ENCODE measurements around the gene SEPSECS.

The SEPSECS gene

DNA sequence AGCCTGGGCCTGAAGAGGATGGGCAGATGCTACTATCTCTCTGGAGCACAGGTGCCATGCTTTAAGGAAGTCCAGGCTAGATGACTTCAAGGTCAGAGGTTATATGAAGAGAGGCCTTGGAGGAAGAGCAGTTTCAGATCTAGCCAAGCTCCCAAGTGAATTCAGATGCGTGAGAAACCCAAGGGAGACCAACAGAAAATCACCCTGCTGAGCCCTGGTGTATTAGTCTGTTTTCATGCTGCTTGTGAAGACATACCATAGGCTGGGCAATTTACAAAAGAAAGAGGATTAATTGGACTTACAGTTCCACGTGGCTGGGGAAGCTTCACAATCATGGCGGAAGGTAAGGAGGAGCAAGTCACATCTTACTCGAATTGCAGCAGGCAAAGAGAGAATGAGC is 81.7 kb downstream of the SEPSECS start:
- no peak for DNase-seq (ENCODE audit: low spot score)
- TF ChIP-seq, protein P1, sequence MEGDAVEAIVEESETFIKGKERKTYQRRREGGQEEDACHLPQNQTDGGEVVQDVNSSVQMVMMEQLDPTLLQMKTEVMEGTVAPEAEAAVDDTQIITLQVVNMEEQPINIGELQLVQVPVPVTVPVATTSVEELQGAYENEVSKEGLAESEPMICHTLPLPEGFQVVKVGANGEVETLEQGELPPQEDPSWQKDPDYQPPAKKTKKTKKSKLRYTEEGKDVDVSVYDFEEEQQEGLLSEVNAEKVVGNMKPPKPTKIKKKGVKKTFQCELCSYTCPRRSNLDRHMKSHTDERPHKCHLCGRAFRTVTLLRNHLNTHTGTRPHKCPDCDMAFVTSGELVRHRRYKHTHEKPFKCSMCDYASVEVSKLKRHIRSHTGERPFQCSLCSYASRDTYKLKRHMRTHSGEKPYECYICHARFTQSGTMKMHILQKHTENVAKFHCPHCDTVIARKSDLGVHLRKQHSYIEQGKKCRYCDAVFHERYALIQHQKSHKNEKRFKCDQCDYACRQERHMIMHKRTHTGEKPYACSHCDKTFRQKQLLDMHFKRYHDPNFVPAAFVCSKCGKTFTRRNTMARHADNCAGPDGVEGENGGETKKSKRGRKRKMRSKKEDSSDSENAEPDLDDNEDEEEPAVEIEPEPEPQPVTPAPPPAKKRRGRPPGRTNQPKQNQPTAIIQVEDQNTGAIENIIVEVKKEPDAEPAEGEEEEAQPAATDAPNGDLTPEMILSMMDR (IDR thresholded peaks at IDR 0.05; ENCODE audit: extremely low read depth, missing control alignments): no peak

DNA sequence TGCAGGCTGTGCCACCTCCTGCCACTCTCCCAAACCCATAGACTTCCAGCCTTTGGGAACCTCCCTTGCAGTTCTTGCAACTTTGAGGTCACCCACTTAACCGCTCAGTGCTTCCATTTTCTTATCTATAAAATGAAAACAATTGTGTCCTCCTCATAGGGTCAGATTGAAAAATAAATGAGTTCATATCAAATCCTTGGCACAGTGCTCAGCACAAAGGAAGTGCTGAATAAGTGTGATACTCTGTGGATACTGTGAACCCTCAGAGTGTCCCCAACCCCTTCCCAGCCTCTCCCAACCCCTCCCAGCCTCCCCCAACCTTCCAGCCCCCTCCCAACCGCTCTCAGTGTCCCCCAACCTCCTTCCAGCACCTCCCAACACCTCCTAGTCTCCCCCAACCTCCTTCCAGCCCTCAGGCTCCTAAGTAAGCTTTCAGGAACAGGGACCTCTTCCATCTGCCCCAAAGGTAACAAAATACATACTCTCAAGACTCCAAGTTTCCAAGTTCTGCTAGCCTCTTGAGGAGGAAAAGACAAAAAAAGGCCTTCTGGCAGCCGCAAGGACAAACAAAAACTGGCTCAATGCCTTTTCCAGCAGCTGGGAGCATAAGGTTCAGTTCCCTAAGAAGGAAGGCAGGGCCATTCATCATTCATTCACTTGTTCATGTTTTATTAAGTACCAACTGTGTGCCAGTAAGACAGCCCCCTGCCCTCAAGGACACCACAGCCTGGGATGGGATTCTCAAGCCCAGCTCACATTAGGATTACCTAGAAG is 83.4 kb downstream of the SEPSECS start:
- TF ChIP-seq, protein P1 (IDR thresholded peaks at IDR 0.05; ENCODE audit: extremely low read depth, missing control alignments): no peak
- DNase-seq (ENCODE audit: low spot score): no peak

DNA sequence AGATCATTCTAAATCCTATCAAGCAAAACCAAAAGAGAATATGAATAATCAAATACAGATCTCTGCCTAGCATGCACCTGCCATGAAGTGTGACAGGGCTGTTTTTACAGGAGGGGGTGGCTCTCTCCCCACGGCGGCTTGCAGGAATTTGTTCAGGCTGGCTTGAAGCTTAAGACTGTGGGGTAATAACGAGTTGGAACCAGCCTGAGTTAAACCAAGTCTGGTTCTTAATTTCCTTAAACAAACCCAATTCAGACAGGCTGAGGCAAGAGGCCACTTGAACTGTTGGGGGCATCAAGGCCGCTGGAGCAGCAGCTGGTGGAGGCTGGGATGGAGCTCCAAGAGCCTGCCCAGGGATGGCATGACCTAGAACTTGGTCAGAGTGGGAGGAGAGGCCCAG is 84.4 kb downstream of the SEPSECS start:
- no peak for DNase-seq (ENCODE audit: low spot score)

DNA sequence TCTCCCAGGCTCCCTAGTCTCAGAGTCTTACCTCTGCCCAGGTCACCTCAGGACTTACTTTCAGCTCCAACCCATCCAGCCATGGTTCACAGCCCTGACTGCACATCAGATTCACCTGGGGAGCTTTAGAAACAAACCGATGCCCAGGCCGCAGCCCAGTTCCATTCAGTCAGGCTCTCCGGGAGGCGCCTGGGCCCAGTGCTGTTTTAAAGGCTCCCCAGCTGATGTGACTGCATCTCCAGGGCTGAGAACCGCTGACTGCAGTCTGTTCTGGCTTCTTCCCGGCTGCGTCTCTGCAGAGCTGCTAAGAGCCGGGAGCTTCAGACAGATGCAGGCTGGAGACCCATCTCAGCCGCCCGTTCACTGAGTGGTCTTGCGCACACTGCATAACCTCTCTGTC is 85.1 kb downstream of the SEPSECS start:
- no peak for DNase-seq (ENCODE audit: low spot score)
- TF ChIP-seq, protein P1 (IDR thresholded peaks at IDR 0.05; ENCODE audit: extremely low read depth, missing control alignments): no peak

More for the DNA sequence above, 84.4 kb downstream of the SEPSECS start:
- TF ChIP-seq, protein P1 (IDR thresholded peaks at IDR 0.05; ENCODE audit: extremely low read depth, missing control alignments): no peak

DNA sequence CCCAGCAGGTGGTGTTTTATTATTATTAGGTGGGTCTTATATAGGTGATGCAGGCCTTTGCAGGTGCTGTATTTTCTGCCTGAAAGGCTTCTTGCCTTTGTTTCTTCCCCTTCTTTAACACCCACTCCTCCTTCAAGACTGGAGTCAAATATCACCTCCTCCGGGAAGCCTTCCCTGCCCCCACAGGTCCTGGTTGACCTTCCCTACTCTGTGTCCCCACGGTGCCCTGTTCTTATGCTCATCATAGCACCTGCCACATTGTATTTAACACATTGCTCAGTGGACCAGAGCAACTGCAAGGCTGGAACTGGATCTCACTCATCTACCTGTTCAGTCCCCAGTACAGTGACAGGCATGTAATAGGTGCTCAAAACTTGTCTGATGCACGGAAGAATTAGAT is 89.7 kb downstream of the SEPSECS start:
- DNase-seq (ENCODE audit: low spot score): no peak
- TF ChIP-seq, protein P1 (IDR thresholded peaks at IDR 0.05; ENCODE audit: extremely low read depth, missing control alignments): no peak

Data from GM20000 (cell line).